ENCODE results near the gene ADGRD1. TPM values are rescaled to one million over a fixed set of nuclear protein-coding genes. Genes with fewer than 3 reads are reported as not detected.

ADGRD1 gene
- total RNA-seq, 1 donor from 2014 or later, result 108 TPM

GRCh38 chr12:131017477-131017991 lies 63.8 kb downstream of the ADGRD1 start:
- Histone ChIP-seq H3K4me3 (no peak overlapping the region), H3K4me1 (no peaks in the 10 kb centered on the region), H3K27me3 (ENCODE audit: low read depth) (no peaks in the 10 kb centered on the region), H3K27ac (no peak overlapping the region), H3K9me3 (no peaks in the 10 kb centered on the region), H3K36me3 (peaks cover 46% of the 10 kb centered on the region)
- no peak for TF ChIP-seq CTCF (IDR thresholded peaks at IDR 0.05)
- ATAC-seq (peak; percentile 3 to 25), DNase-seq (no peak)
- intact Hi-C loops (cut with DNase I), result no loop called here

DNA sequence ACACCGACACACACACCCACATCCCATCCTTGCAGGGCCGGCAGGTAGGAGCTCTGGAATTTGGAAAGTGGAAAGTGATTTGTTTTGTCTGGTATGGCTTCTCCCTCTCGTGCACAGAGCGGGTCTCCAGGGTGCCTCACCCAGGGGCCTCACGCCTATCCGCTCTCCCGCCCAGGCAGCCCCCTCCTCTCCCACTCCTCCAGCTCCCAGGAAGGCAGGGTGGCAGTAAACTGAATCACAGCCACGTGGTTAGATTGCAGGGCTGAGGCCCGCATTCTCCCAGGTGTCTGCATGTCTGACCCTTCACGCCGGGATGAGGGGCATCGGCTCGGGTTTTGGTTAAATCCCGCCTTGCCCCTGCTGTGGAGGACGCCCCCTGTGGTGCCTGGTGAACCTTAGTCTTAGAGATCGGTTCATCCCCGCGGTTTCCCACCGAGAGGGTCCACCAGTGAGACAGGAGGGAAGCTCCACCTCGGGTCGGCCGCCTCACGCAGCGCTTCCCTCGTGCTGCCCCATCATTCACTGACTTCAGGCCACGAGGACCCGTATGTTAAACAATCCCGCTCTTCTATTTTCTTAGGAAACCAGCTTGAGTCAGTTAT lies 64.4 kb downstream of the ADGRD1 start:
- H3K9me3 ChIP-seq, result no peaks in the 10 kb centered on the region
- no peaks in the 10 kb centered on the region for H3K4me1 ChIP-seq
- intact Hi-C loops (cut with DNase I), result no loop called here
- no peak for TF ChIP-seq CTCF (IDR thresholded peaks at IDR 0.05)
- H3K36me3 ChIP-seq, result peaks cover 51% of the 10 kb centered on the region
- H3K27me3 ChIP-seq (ENCODE audit: low read depth), result no peaks in the 10 kb centered on the region
- DNase-seq (no peak), ATAC-seq (no peak)
- no peak overlapping the region for H3K27ac ChIP-seq
- H3K4me3 ChIP-seq, result no peak overlapping the region

- no peaks in the 10 kb centered on the region for H3K27me3 ChIP-seq (ENCODE audit: low read depth)
- no peak overlapping the region for H3K27ac ChIP-seq
- intact Hi-C loops (cut with DNase I), result no loop called here
- TF ChIP-seq CTCF (IDR thresholded peaks at IDR 0.05), result no peak
- no peak overlapping the region for H3K4me3 ChIP-seq
- no peak for DNase-seq
- peaks cover 59% of the 10 kb centered on the region for H3K36me3 ChIP-seq
- no peaks in the 10 kb centered on the region for H3K4me1 ChIP-seq
- H3K9me3 ChIP-seq, result no peaks in the 10 kb centered on the region
- no peak for ATAC-seq
Measured at GRCh38 chr12:131018808-131019397, 65.2 kb downstream of the ADGRD1 start.

GRCh38 chr12:131020326-131021153 lies 66.8 kb downstream of the ADGRD1 start:
- DNase-seq (no peak), ATAC-seq (no peak)
- Histone ChIP-seq H3K27me3 (ENCODE audit: low read depth) (no peaks in the 10 kb centered on the region), H3K27ac (no peak overlapping the region), H3K9me3 (no peaks in the 10 kb centered on the region), H3K4me3 (no peak overlapping the region), H3K36me3 (peaks cover 47% of the 10 kb centered on the region), H3K4me1 (no peaks in the 10 kb centered on the region)
- TF ChIP-seq CTCF (IDR thresholded peaks at IDR 0.05), result no peak
- intact Hi-C loops (cut with DNase I), result no loop called here

- no peaks in the 10 kb centered on the region for H3K4me1 ChIP-seq
- ATAC-seq (no peak), DNase-seq (no peak)
- no peaks in the 10 kb centered on the region for H3K27me3 ChIP-seq (ENCODE audit: low read depth)
- no peaks in the 10 kb centered on the region for H3K9me3 ChIP-seq
- no peak overlapping the region for H3K4me3 ChIP-seq
- H3K27ac ChIP-seq, result no peak overlapping the region
- intact Hi-C loops (cut with DNase I), result no loop called here
- H3K36me3 ChIP-seq, result peaks cover 41% of the 10 kb centered on the region
- no peak for TF ChIP-seq CTCF (IDR thresholded peaks at IDR 0.05)
Measured at GRCh38 chr12:131021154-131021541, 67.4 kb downstream of the ADGRD1 start.

Measured in lower lobe of right lung (tissue), 2 donors.